H7 (cell line): ENCODE data around the gene ZNF446. TPM values are rescaled to one million over a fixed set of nuclear protein-coding genes. Genes with fewer than 3 reads are reported as not detected.

Experiments used
- DNase-seq: peaks from one replicate; pipeline ENCODE4 v3.0.0; 2012
- H3K27me3 ChIP-seq: 2 replicates; pipeline ENCODE4 v1.6.0; 2011; ENCODE audit warnings: mild to moderate bottlenecking, low read length; ENCODE audit not compliant: control insufficient read depth, insufficient read depth
- H3K36me3 ChIP-seq: replicated peaks from 2 replicates; pipeline ENCODE4 v1.5.1; 2011; ENCODE audit warnings: low read length; ENCODE audit not compliant: control insufficient read depth, insufficient read depth
- H3K4me3 ChIP-seq: 2 replicates; pipeline ENCODE4 v1.5.1; 2011; ENCODE audit warnings: low read depth, mild to moderate bottlenecking, control low read depth, low read length, moderate library complexity; ENCODE audit not compliant: insufficient read depth
- total RNA-seq: library from RNA; depleted of rRNA; stranded (reverse); fragments of >200 nt; shearing (Covaris generic); gene quantifications from 2 replicates; pipeline ENCODE4 v1.2.3, GENCODE V29; 2014; rRNA removed

The ZNF446 gene
- total RNA-seq, 1 experiment from 2014 or later = 7.4 TPM

- H3K27me3 ChIP-seq = no peaks in the 10 kb centered on the region
- no peaks in the 10 kb centered on the region; the same call in 1 of the 2 replicates for H3K36me3 ChIP-seq
- H3K4me3 ChIP-seq = peak within 1 kb of the TSS; percentile 83
- DNase-seq = peak; percentile 98
Measured at GRCh38 chr19:58519355-58520256, 43.5 kb downstream of the ZNF446 start, which contains the start of gene ZBTB45. TSS of gene ZBTB45 (minus strand) at chr19:58519810. CDS start at chr19:58517673, 2,137 bp downstream.

GRCh38 chr19:58520257-58520599 is 44.1 kb downstream of the ZNF446 start:
- no peak for DNase-seq
- H3K27me3 ChIP-seq = no peaks in the 10 kb centered on the region
- H3K36me3 ChIP-seq = no peaks in the 10 kb centered on the region; the same call in 1 of the 2 replicates
- peak overlapping the region; percentile 83 for H3K4me3 ChIP-seq

- no peaks in the 10 kb centered on the region for H3K27me3 ChIP-seq
- H3K36me3 ChIP-seq = no peaks in the 10 kb centered on the region; the same call in 1 of the 2 replicates
- no peak for DNase-seq
- no peak overlapping the region for H3K4me3 ChIP-seq
Measured at GRCh38 chr19:58521651-58522050, 45.5 kb downstream of the ZNF446 start.

- no peaks in the 10 kb centered on the region for H3K27me3 ChIP-seq
- no peak overlapping the region for H3K4me3 ChIP-seq
- no peaks in the 10 kb centered on the region for H3K36me3 ChIP-seq
- peak; percentile 46 for DNase-seq
Measured at GRCh38 chr19:58522709-58523108, 46.6 kb downstream of the ZNF446 start.

- H3K4me3 ChIP-seq = no peak overlapping the region
- no peak for DNase-seq
- no peaks in the 10 kb centered on the region for H3K36me3 ChIP-seq
- H3K27me3 ChIP-seq = no peaks in the 10 kb centered on the region
Measured at GRCh38 chr19:58529405-58529804, 53.3 kb downstream of the ZNF446 start.

Other genes starting within 250 kb of the ZNF446 start
- 31.6 and 35.4 TPM in 2 replicates for gene ZNF544, start 247.4 kb upstream of the ZNF446 start, total RNA-seq
- gene ZNF8, start 197.4 kb upstream of the ZNF446 start, total RNA-seq = 9.4 and 11.9 TPM in 2 replicates
- 21.7 and 24.8 TPM in 2 replicates for gene ERVK3-1, start 171.0 kb upstream of the ZNF446 start, total RNA-seq
- gene ZSCAN22, start 149.4 kb upstream of the ZNF446 start, total RNA-seq = 2.6 and 2.7 TPM in 2 replicates
- gene A1BG, start 122.9 kb upstream of the ZNF446 start, total RNA-seq = 33.8 and 45.5 TPM in 2 replicates
- gene ZNF497, start 113.6 kb upstream of the ZNF446 start, total RNA-seq = 3.0 and 3.2 TPM in 2 replicates
- 4.4 and 7.7 TPM in 2 replicates for gene ZNF837, start 95.3 kb upstream of the ZNF446 start, total RNA-seq
- gene RPS5, start 89.1 kb upstream of the ZNF446 start, total RNA-seq = 2,794 and 2,937 TPM in 2 replicates
- 0.70 TPM in 1 of 2 replicates, not detected in the other for gene RNF225, start 80.7 kb upstream of the ZNF446 start, total RNA-seq
- gene ZNF584, start 67.7 kb upstream of the ZNF446 start, total RNA-seq = 3.7 and 10.2 TPM in 2 replicates
- gene ZNF132, start 36.2 kb upstream of the ZNF446 start, total RNA-seq = 2.1 and 3.8 TPM in 2 replicates
- 2.6 and 4.7 TPM in 2 replicates for gene ZNF324B, start 24.7 kb upstream of the ZNF446 start, total RNA-seq
- gene ZNF324, start 9.3 kb upstream of the ZNF446 start, total RNA-seq = 6.6 and 6.8 TPM in 2 replicates
- 19.4 and 23.9 TPM in 2 replicates for gene SLC27A5, start 35.6 kb downstream of the ZNF446 start, total RNA-seq
- 12.6 and 20.4 TPM in 2 replicates for gene ZBTB45, start 43.5 kb downstream of the ZNF446 start, total RNA-seq
- 1,648 and 1,979 TPM in 2 replicates for gene TRIM28, start 67.7 kb downstream of the ZNF446 start, total RNA-seq
- 85.9 and 96.2 TPM in 2 replicates for gene CHMP2A, start 78.8 kb downstream of the ZNF446 start, total RNA-seq
- 131 and 188 TPM in 2 replicates for gene UBE2M, start 82.3 kb downstream of the ZNF446 start, total RNA-seq
- gene MZF1, start 97.0 kb downstream of the ZNF446 start, total RNA-seq = 11.0 and 12.5 TPM in 2 replicates